ENCODE measurements around the gene ATP5MG. TPM values are rescaled to one million over a fixed set of nuclear protein-coding genes. Genes with fewer than 3 reads are reported as not detected.

ATP5MG gene
- total RNA-seq, 1 donor, result 31.1 TPM

- TF ChIP-seq, protein P1, sequence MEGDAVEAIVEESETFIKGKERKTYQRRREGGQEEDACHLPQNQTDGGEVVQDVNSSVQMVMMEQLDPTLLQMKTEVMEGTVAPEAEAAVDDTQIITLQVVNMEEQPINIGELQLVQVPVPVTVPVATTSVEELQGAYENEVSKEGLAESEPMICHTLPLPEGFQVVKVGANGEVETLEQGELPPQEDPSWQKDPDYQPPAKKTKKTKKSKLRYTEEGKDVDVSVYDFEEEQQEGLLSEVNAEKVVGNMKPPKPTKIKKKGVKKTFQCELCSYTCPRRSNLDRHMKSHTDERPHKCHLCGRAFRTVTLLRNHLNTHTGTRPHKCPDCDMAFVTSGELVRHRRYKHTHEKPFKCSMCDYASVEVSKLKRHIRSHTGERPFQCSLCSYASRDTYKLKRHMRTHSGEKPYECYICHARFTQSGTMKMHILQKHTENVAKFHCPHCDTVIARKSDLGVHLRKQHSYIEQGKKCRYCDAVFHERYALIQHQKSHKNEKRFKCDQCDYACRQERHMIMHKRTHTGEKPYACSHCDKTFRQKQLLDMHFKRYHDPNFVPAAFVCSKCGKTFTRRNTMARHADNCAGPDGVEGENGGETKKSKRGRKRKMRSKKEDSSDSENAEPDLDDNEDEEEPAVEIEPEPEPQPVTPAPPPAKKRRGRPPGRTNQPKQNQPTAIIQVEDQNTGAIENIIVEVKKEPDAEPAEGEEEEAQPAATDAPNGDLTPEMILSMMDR (IDR thresholded peaks at IDR 0.05; ENCODE audit: extremely low read depth, low read depth, low read length), result no peak
Measured at GRCh38 chr11:118406599-118407166, 5.3 kb downstream of the ATP5MG start.

GRCh38 chr11:118410055-118410745 is 8.8 kb downstream of the ATP5MG start:
- DNase-seq (ENCODE audit: insufficient read length, low spot score, missing footprints), result no peak
- no peak overlapping the region for H2AFZ ChIP-seq (ENCODE audit: low read length)
- H3K4me1 ChIP-seq (ENCODE audit: insufficient read depth, low read length), result peaks cover 5% of the 10 kb centered on the region
- no peak overlapping the region for H3K4me3 ChIP-seq (ENCODE audit: insufficient read depth, low read length)
- no peak overlapping the region for H3K27ac ChIP-seq (ENCODE audit: low read depth, low read length)
- H3K4me2 ChIP-seq (ENCODE audit: insufficient read depth, low read length), result no peak overlapping the region
- H3K9me3 ChIP-seq (ENCODE audit: low read depth, low read length), result no peaks in the 10 kb centered on the region
- peaks cover 40% of the 10 kb centered on the region for H3K79me2 ChIP-seq (ENCODE audit: insufficient read depth, low read length)
- H3K27me3 ChIP-seq (ENCODE audit: insufficient read depth, low read length), result no peaks in the 10 kb centered on the region
- TF ChIP-seq, protein P1 (IDR thresholded peaks at IDR 0.05; ENCODE audit: extremely low read depth, low read depth, low read length), result no peak
- peaks cover 33% of the 10 kb centered on the region for H3K36me3 ChIP-seq (ENCODE audit: insufficient read depth, low read length)
- peaks cover 18% of the 10 kb centered on the region for H4K20me1 ChIP-seq (ENCODE audit: insufficient read depth, low read length)

More at GRCh38 chr11:118406599-118407166, 5.3 kb downstream of the ATP5MG start:
- no peaks in the 10 kb centered on the region for H3K9me3 ChIP-seq (ENCODE audit: low read depth, low read length)
- H3K36me3 ChIP-seq (ENCODE audit: insufficient read depth, low read length), result peaks cover 33% of the 10 kb centered on the region
- no peak overlapping the region for H2AFZ ChIP-seq (ENCODE audit: low read length)
- no peak overlapping the region for H3K4me2 ChIP-seq (ENCODE audit: insufficient read depth, low read length)
- peaks cover 12% of the 10 kb centered on the region for H3K4me1 ChIP-seq (ENCODE audit: insufficient read depth, low read length)
- H3K4me3 ChIP-seq (ENCODE audit: insufficient read depth, low read length), result no peak overlapping the region
- DNase-seq (ENCODE audit: insufficient read length, low spot score, missing footprints), result no peak
- peaks cover 34% of the 10 kb centered on the region for H4K20me1 ChIP-seq (ENCODE audit: insufficient read depth, low read length)
- H3K27ac ChIP-seq (ENCODE audit: low read depth, low read length), result peak overlapping the region; percentile 19
- no peaks in the 10 kb centered on the region for H3K27me3 ChIP-seq (ENCODE audit: insufficient read depth, low read length)
- H3K79me2 ChIP-seq (ENCODE audit: insufficient read depth, low read length), result peaks cover 74% of the 10 kb centered on the region

- H3K4me3 ChIP-seq (ENCODE audit: insufficient read depth, low read length), result no peak overlapping the region
- TF ChIP-seq, protein P1 (IDR thresholded peaks at IDR 0.05; ENCODE audit: extremely low read depth, low read depth, low read length), result no peak
- no peak overlapping the region for H3K4me2 ChIP-seq (ENCODE audit: insufficient read depth, low read length)
- no peak overlapping the region for H2AFZ ChIP-seq (ENCODE audit: low read length)
- H3K36me3 ChIP-seq (ENCODE audit: insufficient read depth, low read length), result peaks cover 24% of the 10 kb centered on the region
- no peaks in the 10 kb centered on the region for H3K27me3 ChIP-seq (ENCODE audit: insufficient read depth, low read length)
- peaks cover 27% of the 10 kb centered on the region for H3K79me2 ChIP-seq (ENCODE audit: insufficient read depth, low read length)
- H3K9me3 ChIP-seq (ENCODE audit: low read depth, low read length), result no peaks in the 10 kb centered on the region
- H3K4me1 ChIP-seq (ENCODE audit: insufficient read depth, low read length), result peaks cover 10% of the 10 kb centered on the region
- no peak overlapping the region for H3K27ac ChIP-seq (ENCODE audit: low read depth, low read length)
- peak; percentile 14 for DNase-seq (ENCODE audit: insufficient read length, low spot score, missing footprints)
- H4K20me1 ChIP-seq (ENCODE audit: insufficient read depth, low read length), result peaks cover 13% of the 10 kb centered on the region
Measured at GRCh38 chr11:118411530-118411929, 10.1 kb downstream of the ATP5MG start.

- DNase-seq (ENCODE audit: insufficient read length, low spot score, missing footprints), result no peak
- TF ChIP-seq, protein P1 (IDR thresholded peaks at IDR 0.05; ENCODE audit: extremely low read depth, low read depth, low read length), result no peak
- Histone ChIP-seq H3K79me2 (ENCODE audit: insufficient read depth, low read length) (peaks cover 16% of the 10 kb centered on the region), H3K4me3 (ENCODE audit: insufficient read depth, low read length) (no peak overlapping the region), H3K4me1 (ENCODE audit: insufficient read depth, low read length) (peaks cover 7% of the 10 kb centered on the region), H3K27me3 (ENCODE audit: insufficient read depth, low read length) (no peaks in the 10 kb centered on the region), H3K36me3 (ENCODE audit: insufficient read depth, low read length) (peaks cover 12% of the 10 kb centered on the region), H3K27ac (ENCODE audit: low read depth, low read length) (no peak overlapping the region), H2AFZ (ENCODE audit: low read length) (no peak overlapping the region), H3K4me2 (ENCODE audit: insufficient read depth, low read length) (no peak overlapping the region), H3K9me3 (ENCODE audit: low read depth, low read length) (no peaks in the 10 kb centered on the region), H4K20me1 (ENCODE audit: insufficient read depth, low read length) (peaks cover 11% of the 10 kb centered on the region)
Measured at GRCh38 chr11:118412921-118413320, 11.5 kb downstream of the ATP5MG start.
